Ovary (tissue), 9 donors: ENCODE results near the gene INVS. TPM values are rescaled to one million over a fixed set of nuclear protein-coding genes. Genes with fewer than 3 reads are reported as not detected.

Experiments used
- DNase-seq, 5 donors: peaks; one replicate each; pipeline ENCODE4 v3.0.0-alpha.2; 2019 to 2020
- H3K27ac ChIP-seq, 2 donors: fragments of 200-600 bp; one replicate each; pipeline versions ENCODE4 v1.5.1 to v1.8.0; 2019 to 2022
- H3K27me3 ChIP-seq: fragments of 200-600 bp; one replicate; pipeline ENCODE4 v1.8.0; 2022
- H3K36me3 ChIP-seq: fragments of 200-600 bp; sonication (generic); one replicate; pipeline ENCODE4 v1.5.1; 2019
- H3K4me1 ChIP-seq: one replicate; pipeline ENCODE4 v1.8.1; 2013; ENCODE audit warnings: mild to moderate bottlenecking, moderate library complexity; ENCODE audit not compliant: insufficient read depth
- H3K4me3 ChIP-seq: fragments of 200-600 bp; sonication (generic); one replicate; pipeline ENCODE4 v1.5.1; 2017
- H3K9me3 ChIP-seq, 2 donors: fragments of 200-600 bp in 1 of 2; sonication (generic) in 1 of 2; one replicate each; pipeline versions ENCODE4 v1.5.1 to v1.8.1; 2013 to 2019; ENCODE audit warnings: mild to moderate bottlenecking in 1 of 2, moderate library complexity in 1 of 2
- EP300 ChIP-seq: sonication (generic); formaldehyde crosslinking; IDR thresholded peaks from one replicate; pipeline ENCODE4 v1.6.1; 2017; ENCODE audit warnings: antibody characterized with exemption
- POLR2A ChIP-seq: fragments of 450-650 bp; IDR thresholded peaks from one replicate; pipeline ENCODE4 v1.6.1; 2017; ENCODE audit warnings: antibody characterized with exemption, mild to moderate bottlenecking, moderate library complexity
- WGBS, 3 donors: extraction: QIAGEN DNeasy Blood & Tissue Kit in 1 of 3; methylation state at CpG; one replicate each; pipeline versions ENCODE4 v1.1.5 to v1.1.7; 2013 to 2017; 5-methylcytosine and 5-hydroxymethylcytosine counted together
- intact Hi-C, 4 donors: fragments of 100-400 bp; cut with DNase I; formaldehyde crosslinking; loops; one replicate each; pipeline versions ENCODE4 v1.11.0 to v1.15.1; 2022 to 2023
- polyA plus RNA-seq, 2 donors: library from polyadenylated mRNA; stranded (reverse); fragments of 200-250 nt in 1 of 2; fragments of 350-450 nt in 1 of 2; fragmentation: Illumina TruSeq in 1 of 2; extraction: RNeasy Lipid Tissue Mini Kit (QIAGEN cat#74804) in 1 of 2; gene quantifications; one replicate each; pipeline ENCODE4 v1.2.3, GENCODE V29; 2013 to 2014
- total RNA-seq, 7 donors: library from RNA; depleted of rRNA in 2 of 7; stranded (reverse); fragments of >200 nt in 2 of 7; fragmentation: NEBNext Ultra II Directional in 3 of 7; extraction: Animal tissue kit (Norgen Biotek cat#: 25700) in 3 of 7; gene quantifications; one replicate each; pipeline versions ENCODE4 v1.1.0 to v1.2.4, GENCODE V29; 2016 to 2023
- TF ChIP-seq, protein P1 (sequence below), 3 donors: fragments of 450-650 bp in 2 of 3; fragments of 200-600 bp in 1 of 3; IDR thresholded peaks; one replicate each; pipeline versions ENCODE4 v1.5.1 to v1.8.0; 2016 to 2022; ENCODE audit warnings: antibody characterized with exemption in 3 of 3, mild to moderate bottlenecking in 1 of 3
- donor health status: DM: no; HTN: no; CAD: no; lungs with moderate emphysema.
- donor health status: DM: no; HTN: no; CAD: no.
- donor health status: Bipolar disorder and iron deficiency.
- donor health status: DM: yes; HTN: yes; CAD: no.
- donor health status: DM: no; HTN: no; CAD: no.
- donor health status: DM: yes; HTN: yes; CAD: no.

INVS gene
- total and polyA plus RNA-seq, 9 donors: 7.7 to 28.4 (median 22.9) TPM

DNA sequence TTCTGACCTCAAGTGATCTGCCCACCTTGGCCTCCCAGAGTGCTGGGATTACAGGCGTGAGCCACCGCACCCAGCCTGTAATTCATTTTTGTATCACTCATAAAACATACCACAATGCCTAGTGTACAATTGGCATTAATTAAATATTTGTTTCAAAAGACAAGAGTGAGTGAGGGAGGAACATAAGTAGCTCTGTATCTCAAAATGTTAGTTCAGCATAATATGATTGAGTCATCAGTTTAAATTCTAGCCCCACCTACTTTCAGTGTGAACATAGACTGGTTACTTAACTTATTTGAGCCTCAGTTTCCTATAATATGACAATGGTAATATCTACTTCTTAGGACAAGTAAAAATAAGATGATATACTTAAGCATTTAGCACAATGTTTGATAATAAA lies 26.9 kb downstream of the INVS start:
- WGBS, 3 donors: 91 to 98% (median 93%) methylated on average over 2 of the region's 2 CpGs
- Histone ChIP-seq H3K4me1 (peaks cover 2% of the 10 kb centered on the region), H3K27me3 (no peaks in the 10 kb centered on the region), H3K27ac (no peak overlapping the region), H3K4me3 (no peak overlapping the region), H3K36me3 (no peaks in the 10 kb centered on the region), H3K9me3 (no peaks in the 10 kb centered on the region)
- TF ChIP-seq POLR2A (no peak), EP300 (no peak)
- TF ChIP-seq, protein P1, sequence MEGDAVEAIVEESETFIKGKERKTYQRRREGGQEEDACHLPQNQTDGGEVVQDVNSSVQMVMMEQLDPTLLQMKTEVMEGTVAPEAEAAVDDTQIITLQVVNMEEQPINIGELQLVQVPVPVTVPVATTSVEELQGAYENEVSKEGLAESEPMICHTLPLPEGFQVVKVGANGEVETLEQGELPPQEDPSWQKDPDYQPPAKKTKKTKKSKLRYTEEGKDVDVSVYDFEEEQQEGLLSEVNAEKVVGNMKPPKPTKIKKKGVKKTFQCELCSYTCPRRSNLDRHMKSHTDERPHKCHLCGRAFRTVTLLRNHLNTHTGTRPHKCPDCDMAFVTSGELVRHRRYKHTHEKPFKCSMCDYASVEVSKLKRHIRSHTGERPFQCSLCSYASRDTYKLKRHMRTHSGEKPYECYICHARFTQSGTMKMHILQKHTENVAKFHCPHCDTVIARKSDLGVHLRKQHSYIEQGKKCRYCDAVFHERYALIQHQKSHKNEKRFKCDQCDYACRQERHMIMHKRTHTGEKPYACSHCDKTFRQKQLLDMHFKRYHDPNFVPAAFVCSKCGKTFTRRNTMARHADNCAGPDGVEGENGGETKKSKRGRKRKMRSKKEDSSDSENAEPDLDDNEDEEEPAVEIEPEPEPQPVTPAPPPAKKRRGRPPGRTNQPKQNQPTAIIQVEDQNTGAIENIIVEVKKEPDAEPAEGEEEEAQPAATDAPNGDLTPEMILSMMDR (IDR thresholded peaks at IDR 0.05): no peak
- DNase-seq: no peak
- intact Hi-C loops: no loop called here

DNA sequence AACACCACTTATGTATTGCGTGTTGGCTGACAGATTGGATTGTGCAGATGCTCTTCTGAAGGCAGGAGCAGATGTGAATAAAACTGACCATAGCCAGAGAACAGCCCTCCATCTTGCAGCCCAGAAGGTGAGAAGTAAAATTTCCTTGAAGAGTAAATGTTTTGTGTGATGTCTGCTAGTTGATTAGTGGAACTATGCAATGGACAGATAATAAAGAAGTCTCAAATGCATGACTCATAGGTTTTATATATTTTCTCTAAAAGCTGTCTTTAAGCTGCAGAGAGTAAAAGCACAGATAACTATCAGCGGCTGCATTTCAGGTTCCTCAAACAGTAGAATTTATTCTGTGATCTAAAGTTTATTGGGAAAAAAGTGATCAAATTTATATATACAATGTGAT lies 27.4 kb downstream of the INVS start:
- DNase-seq: no peak
- Histone ChIP-seq H3K27ac (no peak overlapping the region), H3K9me3 (no peaks in the 10 kb centered on the region), H3K4me1 (peaks cover 2% of the 10 kb centered on the region), H3K4me3 (no peak overlapping the region), H3K36me3 (no peaks in the 10 kb centered on the region), H3K27me3 (no peaks in the 10 kb centered on the region)
- intact Hi-C loops: no loop called here
- 94 to 97% (median 95%) methylated on average over 2 of the region's 2 CpGs for WGBS, 3 donors
- TF ChIP-seq EP300: no peak
- TF ChIP-seq, protein P1 (IDR thresholded peaks at IDR 0.05): no peak
- TF ChIP-seq POLR2A: no peak

DNA sequence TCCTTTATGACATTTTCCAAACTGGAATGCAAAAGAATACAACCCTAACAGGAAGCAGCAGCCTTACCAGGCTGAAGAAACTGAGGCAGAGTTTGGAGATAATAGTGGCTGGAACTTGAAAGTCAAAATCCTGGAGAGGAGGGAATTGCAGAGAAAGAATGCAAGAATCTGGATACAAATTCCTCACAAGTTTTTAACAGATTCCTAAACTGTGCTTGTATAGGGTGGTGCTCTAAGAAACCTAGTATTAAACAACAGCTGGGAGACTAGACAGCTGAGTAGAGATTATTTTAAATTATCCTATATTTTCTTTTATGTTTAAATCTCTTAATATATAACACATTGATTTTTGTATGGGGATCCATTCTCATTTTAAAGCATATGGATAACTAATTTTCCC lies 30.7 kb downstream of the INVS start:
- Histone ChIP-seq H3K27me3 (no peaks in the 10 kb centered on the region), H3K4me1 (peaks cover 2% of the 10 kb centered on the region), H3K9me3 (no peaks in the 10 kb centered on the region), H3K27ac (no peak overlapping the region), H3K36me3 (no peaks in the 10 kb centered on the region), H3K4me3 (no peak overlapping the region)
- DNase-seq: no peak
- intact Hi-C loops: no loop called here
- TF ChIP-seq POLR2A (no peak), EP300 (no peak)
- TF ChIP-seq, protein P1 (IDR thresholded peaks at IDR 0.05): no peak

DNA sequence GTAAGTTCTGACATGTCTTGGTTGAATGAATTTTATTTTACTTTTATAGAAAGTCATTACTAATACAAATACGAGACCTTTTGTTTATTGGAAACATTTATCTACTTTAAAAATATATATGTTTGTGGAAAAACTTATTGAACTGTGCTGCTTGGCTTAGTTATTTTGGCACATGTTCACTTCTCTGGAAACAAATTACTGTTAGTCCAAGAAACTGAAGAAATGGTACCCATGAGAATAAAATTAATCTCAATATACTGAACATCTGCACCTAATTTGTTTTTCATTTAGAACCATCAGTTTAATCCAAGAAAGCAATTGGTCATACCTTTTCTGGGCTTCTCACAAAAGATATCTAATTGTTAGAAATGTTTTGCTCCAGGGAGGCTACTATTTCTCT lies 32.2 kb downstream of the INVS start:
- H3K27me3 ChIP-seq: no peaks in the 10 kb centered on the region
- intact Hi-C loops: no loop called here
- DNase-seq: no peak
- WGBS, 3 donors: 72 to 96% (median 88%) methylated on average over 1 of the region's 1 CpG
- H3K27ac ChIP-seq: no peak overlapping the region
- TF ChIP-seq, protein P1 (IDR thresholded peaks at IDR 0.05): no peak
- no peak for TF ChIP-seq POLR2A
- no peak for TF ChIP-seq EP300
- no peak overlapping the region for H3K4me3 ChIP-seq
- H3K9me3 ChIP-seq: no peaks in the 10 kb centered on the region
- H3K4me1 ChIP-seq: peaks cover 2% of the 10 kb centered on the region
- H3K36me3 ChIP-seq: no peaks in the 10 kb centered on the region

DNA sequence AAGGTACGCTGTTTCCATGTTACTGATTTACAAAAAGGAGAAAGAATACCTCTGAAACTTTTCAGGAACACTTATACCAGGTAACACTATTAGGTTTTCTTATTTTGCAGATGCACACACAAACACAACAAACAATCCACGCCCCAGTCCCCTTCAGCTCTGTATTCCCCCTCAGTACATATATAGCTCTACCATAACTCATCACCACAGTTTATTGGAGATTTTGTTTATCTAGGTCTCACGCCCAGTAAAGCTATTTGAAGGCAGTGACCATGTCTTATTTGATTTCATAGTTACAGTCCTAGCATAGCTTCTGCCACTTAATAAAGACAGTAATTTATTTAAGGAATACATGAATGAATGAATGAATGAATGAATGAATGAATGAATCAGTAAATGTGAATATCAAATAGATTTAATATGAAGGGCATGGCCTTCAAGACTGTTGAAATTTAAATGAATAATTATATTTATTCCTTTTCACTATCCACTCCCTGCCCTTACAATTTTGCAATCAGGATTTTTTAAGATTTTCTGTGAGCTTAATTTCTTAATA lies 32.9 kb downstream of the INVS start:
- WGBS, 3 donors: 93 to 97% (median 97%) methylated on average over 3 of the region's 3 CpGs
- H3K27ac ChIP-seq: no peak overlapping the region
- TF ChIP-seq, protein P1 (IDR thresholded peaks at IDR 0.05): no peak
- no peak for TF ChIP-seq POLR2A
- no peak for TF ChIP-seq EP300
- no peaks in the 10 kb centered on the region for H3K9me3 ChIP-seq
- H3K27me3 ChIP-seq: no peaks in the 10 kb centered on the region
- H3K36me3 ChIP-seq: no peaks in the 10 kb centered on the region
- intact Hi-C loops: no loop called here
- peaks cover 2% of the 10 kb centered on the region for H3K4me1 ChIP-seq
- DNase-seq: no peak
- no peak overlapping the region for H3K4me3 ChIP-seq
